Kasumi-1 (cell line): Measurements from ENCODE around the gene DBH.
"Not testable (repeated sequence)": the region's sequence is repeated elsewhere in the genome, so short reads cannot be mapped to it uniquely, and the experiment has no call there.

Experiments used
- DNase-seq, 2 experiments: peaks; one replicate each; lab custom pipeline; 2025; lab: John Stamatoyannopoulos, UW

Gene DBH

GRCh38 chr9:133622555-133622954 is 13.6 kb upstream of the DBH start:
- no peak for DNase-seq

- not testable (repeated sequence) for DNase-seq
Measured at GRCh38 chr9:133626008-133626407, 10.2 kb upstream of the DBH start.

GRCh38 chr9:133627341-133627740 is 8.8 kb upstream of the DBH start:
- DNase-seq: no peak

GRCh38 chr9:133628766-133629165 is 7.4 kb upstream of the DBH start:
- no peak for DNase-seq

- no peak for DNase-seq
Measured at GRCh38 chr9:133629221-133630110, 6.7 kb upstream of the DBH start.

GRCh38 chr9:133631111-133631510 is 5.1 kb upstream of the DBH start:
- no peak for DNase-seq

GRCh38 chr9:133632806-133633680 is 3.1 kb upstream of the DBH start:
- DNase-seq: no peak

GRCh38 chr9:133633681-133634080 is 2.5 kb upstream of the DBH start:
- DNase-seq: no peak

- no peak for DNase-seq
Measured at GRCh38 chr9:133634081-133634691, 2.0 kb upstream of the DBH start.

GRCh38 chr9:133635098-133635497 is 1.1 kb upstream of the DBH start:
- no peak for DNase-seq

GRCh38 chr9:133636902-133637301 is 739 bp downstream of the DBH start:
- no peak for DNase-seq

GRCh38 chr9:133637451-133638055 is 1.4 kb downstream of the DBH start:
- DNase-seq: no peak

GRCh38 chr9:133638076-133638475 is 1.9 kb downstream of the DBH start:
- DNase-seq: no peak

- no peak for DNase-seq
Measured at GRCh38 chr9:133638711-133639110, 2.5 kb downstream of the DBH start.

- no peak for DNase-seq
Measured at GRCh38 chr9:133639613-133640012, 3.5 kb downstream of the DBH start.

GRCh38 chr9:133640160-133640559 is 4.0 kb downstream of the DBH start:
- no peak for DNase-seq

- DNase-seq: no peak
Measured at GRCh38 chr9:133640580-133641395, 4.6 kb downstream of the DBH start.

GRCh38 chr9:133641396-133641655 is 5.2 kb downstream of the DBH start:
- no peak for DNase-seq

- DNase-seq: no peak
Measured at GRCh38 chr9:133641861-133642595, 5.9 kb downstream of the DBH start.

- DNase-seq: no peak
Measured at GRCh38 chr9:133642708-133643361, 6.7 kb downstream of the DBH start.
